HUDEP-2 (cell line): Measurements from ENCODE around the gene SWAP70.
A peak's percentile ranks its signal among the peaks of the same experiment; 100 is the strongest.

ENCODE experiments used
- DNase-seq, 76 experiments: peaks; one replicate each; lab custom pipeline; 2025; ENCODE audit not compliant: unreplicated experiment in 76 of 76; lab: John Stamatoyannopoulos, UW

SWAP70 gene

DNA sequence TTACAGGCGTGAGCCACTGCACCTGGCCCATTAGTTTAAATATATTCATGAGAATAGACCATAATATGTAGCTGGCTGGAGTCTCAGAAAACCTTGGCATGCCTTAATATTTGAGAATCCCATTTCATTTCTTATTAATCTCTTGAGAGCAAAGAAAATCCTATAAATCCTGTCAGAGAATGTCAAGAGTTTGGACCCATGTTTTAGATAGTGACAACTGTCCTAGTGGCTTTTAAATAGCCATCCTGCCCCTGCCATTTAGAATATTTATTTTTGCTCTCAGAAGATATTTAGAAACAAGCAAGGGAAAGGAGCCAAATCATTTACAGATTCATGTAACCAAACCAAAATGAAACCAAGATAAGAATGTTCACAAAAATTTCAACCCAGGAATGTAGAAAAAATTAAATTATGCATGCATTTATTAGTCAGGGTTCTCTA, 107.2 kb downstream of the SWAP70 start:
- no peak for DNase-seq

DNA sequence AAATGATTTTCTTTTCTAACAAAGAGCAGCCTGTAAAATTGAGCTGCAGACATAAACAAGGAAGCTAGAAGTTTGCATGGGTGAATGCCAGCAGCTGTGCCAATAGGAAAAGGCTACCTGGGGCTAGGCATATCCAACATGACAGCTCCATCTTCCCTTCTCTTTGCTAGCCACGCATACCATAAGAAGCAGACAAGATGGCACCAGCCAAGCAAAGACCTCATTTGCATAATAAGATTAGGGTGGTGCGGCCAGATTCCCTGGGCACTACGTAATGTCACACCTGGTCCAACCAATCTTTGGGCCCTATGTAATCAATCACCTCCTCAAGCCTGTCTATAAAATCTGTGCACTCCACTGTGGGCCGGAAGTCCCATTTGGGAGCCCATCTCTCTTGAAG, 108.3 kb downstream of the SWAP70 start:
- DNase-seq = no peak

DNA sequence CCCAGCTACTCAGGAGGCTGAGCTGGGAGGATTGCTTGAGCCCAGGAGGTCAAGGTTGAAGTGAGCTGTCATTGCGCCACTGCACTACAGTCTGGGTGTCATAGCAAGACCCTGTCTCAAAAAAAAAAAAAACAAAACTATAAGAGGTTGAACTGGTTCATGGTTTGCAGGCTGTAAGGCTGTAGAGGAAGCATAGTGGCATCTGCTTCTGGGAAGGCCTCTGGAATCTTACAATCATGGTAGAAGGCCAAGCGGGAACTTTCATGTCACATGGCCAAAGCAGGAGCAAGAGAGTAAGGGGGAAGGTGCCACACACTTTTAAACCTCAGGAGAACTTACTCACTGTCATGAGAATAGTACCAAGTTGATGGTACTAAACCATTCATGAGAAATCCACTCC, 109.6 kb downstream of the SWAP70 start:
- no peak for DNase-seq

DNA sequence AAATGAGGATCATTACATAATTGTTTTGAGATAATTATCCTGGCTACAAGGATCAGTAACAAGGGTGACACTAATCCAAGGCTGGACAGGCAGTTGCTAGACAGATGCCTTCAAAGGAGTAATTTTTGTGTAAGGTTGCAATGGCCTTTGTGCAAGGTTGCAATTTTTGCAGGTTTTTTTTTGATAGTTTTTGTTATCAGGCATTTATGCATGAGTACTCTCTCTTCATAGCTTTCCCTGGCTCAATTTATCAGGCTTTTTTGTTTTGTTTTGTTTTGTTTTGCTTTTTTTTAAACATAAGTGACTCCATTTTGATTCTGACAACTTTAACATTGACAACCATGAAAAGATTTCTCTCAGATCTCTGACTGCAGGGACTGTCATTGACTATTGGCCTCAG, 110.2 kb downstream of the SWAP70 start:
- no peak for DNase-seq

DNA sequence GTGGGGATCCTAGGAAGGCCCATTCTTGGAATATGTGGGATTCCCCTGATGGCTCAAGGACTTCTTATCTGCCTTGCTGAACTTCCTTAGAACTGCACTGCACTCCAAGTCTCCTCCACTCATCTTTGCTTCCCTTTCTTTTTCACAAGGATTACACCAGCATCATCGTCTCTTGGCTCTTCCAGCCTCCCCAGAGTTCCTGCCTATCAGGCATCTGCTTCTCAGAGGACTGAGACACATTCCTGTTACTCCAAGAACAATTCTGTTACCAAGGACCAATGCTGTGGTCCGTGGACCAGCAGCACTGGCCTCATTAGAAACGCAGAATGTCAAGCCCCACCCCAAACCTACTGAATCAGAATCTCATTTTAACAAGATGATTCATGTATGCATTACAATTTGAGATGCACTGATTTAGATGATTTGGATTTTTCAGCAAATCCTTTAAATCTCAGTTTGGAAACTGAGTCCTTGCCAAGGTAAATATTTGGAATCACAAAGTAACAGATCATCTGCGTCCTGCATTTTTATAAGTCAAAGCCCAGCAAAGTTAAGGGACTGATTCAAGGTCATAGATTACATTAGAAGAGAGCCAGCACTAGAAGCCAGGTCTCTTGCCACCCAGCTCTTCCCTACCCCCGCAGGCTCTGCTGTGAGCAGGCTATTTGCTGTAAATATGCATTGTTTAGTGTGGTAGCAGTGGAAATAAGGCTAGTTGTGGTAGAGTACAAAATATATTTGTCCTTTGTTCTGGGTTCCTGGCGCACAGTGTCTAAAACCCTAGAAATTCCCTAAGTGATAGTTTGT, 110.9 kb downstream of the SWAP70 start:
- DNase-seq = no peak

DNA sequence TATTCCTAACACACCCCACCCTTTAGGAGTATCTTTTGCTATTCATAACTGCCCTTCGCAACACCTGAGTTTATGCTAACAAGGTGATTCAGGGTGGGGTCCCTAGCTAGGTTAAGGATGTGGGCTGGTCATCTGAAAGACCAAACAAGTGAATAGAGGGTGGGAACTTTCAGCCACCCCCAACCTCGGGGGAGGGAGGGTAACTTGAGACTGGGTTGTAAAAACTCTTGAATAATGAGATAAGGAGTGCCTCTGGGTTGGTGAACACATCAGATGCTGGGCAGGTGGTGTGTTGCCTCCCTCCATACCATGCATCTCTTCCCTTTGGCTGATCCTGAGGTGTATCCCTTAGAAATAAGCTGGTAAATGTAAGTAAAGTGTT, 111.5 kb downstream of the SWAP70 start:
- DNase-seq = no peak

DNA sequence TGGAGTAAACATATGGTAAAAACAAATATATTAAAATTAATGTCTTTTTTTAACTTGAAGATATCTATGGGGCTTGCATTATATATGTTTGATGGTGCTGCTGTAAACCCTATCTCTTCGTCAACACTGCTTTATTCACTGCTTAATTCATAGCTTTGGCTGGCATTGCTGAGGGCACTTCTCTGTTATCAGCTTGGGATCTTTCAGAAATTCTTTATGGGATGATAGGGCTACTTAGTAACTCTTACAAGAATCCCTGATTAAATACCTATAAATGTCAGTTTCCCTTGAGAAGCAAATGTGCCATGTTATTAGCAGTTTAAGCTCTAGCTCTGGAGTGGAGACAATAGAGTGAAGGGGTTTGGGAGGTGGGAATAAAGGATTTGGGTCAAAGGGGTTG, 112.3 kb downstream of the SWAP70 start:
- no peak for DNase-seq

DNA sequence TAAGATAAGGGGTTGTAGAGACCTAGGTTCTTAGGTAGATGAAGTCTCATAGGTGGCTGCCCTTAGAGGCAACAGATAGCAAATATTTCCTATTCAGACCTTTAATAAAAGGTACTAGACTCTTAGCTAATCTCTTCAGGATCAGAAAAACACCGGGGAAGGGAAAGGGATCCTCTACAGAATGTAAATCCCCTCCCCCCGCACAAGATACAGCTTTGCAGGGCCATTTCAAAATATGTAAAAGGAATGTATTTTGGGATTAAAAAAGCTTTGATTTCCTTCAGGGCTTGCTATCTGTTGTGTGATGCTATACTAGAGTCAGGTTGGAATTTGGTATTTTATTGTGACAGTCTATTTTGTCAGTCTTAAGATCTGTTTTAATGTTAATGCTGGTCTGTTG, 113.2 kb downstream of the SWAP70 start:
- DNase-seq = no peak

DNA sequence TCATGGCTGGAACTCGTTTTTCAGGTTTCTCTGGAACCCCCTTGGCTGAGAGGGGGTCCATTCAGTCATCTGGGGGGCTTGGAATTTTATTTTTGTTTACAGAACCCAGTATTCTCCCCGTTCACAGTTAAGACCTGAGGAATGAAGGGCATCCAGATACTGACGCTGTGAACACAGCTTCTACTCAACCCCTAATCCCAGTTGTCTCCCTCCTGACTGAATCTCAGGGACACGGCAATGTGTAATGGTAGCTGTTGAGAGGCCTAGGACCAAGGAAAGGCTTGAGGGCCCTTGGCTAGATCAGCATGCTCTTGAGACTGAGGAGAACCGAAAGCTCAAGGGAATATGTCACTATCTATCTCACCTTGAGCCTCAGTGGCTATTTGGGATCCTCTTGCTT, 113.6 kb downstream of the SWAP70 start:
- DNase-seq = no peak

DNA sequence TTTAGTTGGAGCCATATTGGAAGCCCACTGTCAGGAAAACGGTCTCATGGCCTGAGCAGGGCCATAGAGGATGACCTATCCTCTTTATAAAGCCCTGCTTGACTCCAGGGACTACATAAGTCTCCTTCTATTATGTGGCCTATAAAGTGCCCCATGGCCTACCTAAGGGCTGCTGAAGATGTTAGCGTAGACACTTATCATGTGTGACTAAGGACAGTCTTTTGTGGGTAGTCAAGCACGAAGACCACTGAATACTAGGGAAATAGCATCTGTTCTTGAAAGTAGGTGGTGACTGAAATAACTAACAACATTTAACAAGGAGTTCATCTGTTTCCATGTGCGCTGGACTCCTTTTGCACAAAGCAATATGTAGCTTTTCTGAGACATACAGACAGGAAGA, 117.1 kb downstream of the SWAP70 start:
- DNase-seq = no peak

DNA sequence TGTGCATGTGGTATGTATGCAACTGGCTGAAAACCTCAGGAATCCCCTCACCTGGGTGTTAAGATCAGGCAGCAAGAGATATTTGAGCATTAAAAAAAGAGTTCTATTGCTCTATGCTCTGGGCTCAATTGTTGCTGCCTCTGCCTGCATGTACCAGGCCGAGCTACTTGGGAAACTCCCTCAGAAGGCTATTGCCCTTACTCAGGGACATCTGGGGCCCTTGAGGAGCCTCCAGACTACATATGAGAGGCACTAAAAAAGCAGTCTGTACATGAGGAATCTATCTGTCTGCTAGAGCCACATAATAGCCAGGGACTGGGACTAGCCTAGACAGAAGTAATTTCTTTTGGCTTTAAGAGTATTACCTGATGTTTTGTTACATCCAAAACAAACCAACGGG, 120.1 kb downstream of the SWAP70 start:
- DNase-seq = no peak

DNA sequence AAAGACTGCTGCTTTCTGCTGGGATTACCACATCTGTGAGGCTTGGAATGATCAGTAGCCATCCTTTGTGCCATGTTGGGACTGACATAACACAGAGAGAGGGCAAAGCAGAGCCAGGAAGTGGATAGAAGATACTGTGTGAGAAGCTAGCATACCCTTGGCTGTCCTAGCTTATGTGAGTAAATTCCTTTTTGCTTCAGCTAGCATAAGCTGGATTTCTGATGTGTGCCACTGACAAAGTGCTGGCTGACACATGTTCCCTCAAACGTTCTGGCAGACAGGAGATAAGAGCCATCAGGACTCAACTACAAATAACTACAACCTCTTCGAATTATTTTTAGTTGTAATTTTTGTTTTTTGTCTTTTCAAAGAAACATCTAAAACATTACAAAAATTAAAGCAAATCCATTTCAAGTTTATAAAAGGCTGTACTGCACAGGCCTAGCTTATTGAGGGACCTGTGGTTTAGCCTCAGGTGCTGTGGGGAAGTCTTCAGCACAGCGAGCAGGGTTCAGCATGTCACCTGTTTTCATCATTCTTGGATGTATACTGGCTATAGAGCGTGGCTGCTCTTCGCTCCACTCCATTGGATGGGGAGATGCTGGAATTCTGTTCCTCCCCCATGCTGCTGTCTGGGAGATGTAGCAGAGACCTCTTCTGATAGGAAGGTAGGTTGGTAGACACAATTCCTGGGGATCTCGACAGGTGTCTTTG, 120.9 kb downstream of the SWAP70 start:
- DNase-seq = peak in 38 of 76 experiments; percentile 3 to 63 (median 23)

DNA sequence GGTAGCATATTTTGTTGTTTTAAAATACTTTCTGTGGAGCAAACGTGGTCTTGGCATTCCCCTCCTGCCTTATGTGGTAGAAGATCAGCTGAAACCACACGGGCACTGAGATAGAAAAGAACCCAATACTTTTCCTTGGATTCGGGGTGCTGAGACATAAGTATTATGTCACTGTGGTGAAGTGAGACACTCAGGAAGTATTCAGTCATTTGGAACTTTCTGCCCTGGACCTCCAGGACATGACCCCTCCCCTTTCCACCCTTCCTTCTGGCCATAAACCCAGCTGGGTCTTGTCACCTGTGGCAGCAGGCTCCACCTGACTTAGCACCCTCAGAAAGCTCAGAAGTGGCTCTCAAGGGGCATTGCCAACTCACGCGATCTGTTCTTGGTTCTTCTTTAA, 123.4 kb downstream of the SWAP70 start:
- DNase-seq = no peak

DNA sequence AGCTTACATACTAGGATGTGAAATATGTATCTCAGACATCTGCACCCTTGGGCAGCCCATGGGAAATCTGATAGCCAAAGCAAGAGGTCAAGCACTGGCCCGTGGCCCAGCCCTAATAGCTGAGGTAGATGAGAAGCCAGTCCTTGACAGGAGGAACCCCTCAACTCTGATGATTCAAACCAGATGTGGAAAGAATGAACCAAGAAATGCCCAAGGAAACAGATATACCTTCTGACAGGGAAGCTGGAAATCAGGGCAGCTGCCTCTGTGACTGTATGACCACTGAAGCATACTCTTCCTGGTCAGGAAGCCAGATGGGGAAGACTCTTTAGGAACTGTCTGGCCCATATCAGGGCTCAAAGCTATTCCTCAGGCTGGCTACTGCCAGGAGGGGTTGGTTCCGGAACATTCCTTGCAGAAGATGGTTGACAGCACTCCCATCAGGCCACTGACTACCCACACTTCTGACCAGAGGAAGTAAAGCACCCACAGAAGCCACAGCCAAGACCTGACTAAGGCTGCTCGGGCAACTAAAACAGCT, 124.2 kb downstream of the SWAP70 start:
- no peak for DNase-seq

DNA sequence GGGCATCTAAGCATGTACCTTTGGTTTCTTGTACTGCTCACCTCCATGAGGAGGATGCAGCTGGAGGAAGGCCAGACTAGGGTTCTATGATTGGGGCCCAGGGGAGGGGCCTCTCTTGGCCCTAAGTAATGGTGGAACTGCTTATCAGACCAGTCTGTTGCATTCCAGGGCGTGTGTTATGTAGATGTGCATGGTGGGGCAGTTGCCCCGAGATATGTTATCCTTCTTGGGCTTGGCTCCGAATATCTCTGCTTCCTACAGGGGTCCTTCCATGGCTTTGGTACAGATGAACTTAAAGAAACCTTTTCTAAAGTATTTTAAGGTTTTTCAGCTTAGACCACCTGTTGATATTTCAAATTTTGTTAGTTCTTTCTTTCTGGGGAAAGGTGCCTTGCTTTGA, 126.0 kb downstream of the SWAP70 start:
- peak in 73 of 76 experiments; percentile 7 to 86 (median 63) for DNase-seq

DNA sequence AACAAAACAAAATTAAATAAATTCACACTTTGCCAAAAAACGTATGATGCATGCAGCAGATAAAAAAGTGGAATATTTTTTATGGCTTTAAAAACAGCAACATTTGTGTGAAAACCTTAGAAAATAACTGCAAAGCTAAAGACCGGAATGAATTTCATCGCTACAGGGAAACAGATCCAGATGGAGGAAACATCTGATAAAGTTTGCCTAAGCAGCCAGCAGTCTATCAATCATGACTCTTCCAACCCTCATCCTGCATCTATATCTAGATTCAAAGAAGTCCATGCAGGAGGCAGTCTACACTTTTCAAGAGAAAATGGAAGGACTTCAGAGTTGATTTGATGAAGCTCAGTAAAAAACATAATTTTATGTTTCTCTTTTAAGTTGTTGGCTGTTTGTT, 126.8 kb downstream of the SWAP70 start:
- DNase-seq = peak in 1 of 76 experiments; percentile 14

DNA sequence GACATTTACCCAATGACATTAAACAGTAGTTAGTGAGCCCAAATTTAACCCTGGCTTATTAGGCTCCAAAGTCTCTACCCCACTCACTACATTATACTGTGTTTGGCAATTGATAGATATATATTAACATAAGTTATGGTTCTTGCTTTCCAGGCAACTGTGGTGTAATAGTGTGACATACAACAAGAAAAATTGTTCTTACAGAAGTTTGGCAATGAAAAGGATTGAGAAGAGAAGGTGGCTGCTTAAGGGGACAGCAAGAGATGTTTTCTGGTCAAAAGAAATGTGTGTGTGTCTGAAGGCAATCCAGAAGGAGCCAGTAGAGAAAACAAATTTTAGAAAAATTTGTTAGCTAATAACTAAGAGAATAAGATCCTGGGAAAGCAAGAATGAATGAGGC, 132.4 kb downstream of the SWAP70 start:
- no peak for DNase-seq

DNA sequence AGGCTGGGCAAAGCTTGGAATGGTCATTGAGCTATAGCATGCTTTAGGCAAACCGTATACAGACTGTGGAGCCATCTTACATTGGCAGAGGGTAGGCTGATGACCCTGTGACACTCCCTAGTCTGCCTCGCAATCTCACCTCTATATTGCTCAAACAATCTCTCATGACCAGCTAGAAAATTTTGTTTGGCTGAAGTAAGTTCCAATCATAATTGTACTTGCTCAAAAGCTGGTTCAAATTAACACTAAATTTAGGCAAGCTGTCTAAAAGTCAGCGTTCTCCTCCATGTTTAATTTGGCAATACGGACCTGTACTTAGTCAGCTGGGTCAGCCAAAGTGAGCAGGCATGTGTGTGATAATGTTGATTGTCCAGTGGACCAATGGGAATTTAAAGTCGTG, 133.0 kb downstream of the SWAP70 start:
- no peak for DNase-seq

DNA sequence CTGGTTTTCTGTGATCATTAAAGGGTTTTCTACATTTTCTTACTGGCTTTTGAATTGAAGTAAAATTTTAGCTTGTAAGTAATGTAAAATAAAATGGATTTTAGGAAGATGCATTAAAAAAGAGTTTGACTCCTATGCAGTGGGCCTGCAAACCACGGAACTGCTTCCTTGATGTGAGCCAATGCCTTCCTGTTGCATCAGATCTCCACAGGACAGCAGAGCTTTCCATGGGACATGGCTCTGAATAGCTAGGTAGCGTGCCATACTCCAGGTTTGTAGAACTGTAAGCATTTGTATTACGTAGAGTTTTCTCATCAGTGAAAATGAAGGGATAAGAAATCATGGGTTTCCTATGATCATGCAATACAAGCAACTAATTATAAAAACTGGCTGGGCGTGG, 133.4 kb downstream of the SWAP70 start:
- no peak for DNase-seq

DNA sequence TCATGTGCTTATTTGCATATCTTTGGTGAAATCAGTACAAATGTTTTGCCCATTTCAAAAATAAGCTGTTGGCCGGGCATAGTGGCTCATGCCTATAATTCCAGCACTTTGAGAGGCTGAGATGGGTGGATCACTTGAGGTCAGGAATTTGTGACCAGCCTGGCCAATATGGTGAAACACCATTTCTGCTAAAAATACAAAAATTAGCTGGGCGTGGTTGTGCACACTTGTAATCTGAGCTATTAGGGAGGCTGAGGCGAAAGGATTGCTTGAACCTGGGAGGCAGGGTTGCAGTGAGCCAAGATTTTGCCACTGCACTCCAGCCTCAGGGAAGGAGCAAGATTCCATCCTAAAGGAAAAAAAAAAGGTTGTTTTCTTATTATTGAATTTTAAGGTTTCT, 136.0 kb downstream of the SWAP70 start:
- no peak for DNase-seq

DNA sequence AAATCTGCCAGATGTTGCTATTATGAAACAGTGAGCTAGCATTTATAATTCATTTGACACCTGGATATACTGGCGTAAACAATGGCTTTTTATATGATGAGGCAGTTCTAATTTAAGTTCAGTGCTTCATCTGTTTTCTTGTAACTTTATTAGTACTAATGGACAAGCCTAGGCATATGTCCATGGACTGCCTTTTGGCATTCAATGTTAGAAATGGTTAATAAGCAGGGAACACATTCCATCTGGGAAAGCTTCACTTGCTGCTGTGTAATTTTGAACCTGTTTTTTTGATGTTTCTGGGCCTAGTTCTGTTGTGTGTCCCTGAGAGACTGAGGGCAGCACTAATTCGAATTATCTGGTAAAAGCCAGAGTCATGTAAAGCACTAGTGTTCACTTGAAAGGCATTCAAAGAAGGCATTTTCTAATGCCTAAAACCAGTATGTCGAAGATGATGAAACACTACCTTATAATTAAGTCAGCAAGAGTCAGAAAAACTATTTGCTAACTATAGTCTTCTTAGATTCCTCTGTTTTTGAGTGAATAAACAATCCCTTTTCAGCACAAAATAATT, 138.5 kb downstream of the SWAP70 start:
- DNase-seq = no peak
